Kidney epithelial cell (primary cell): ENCODE results near the gene NRG2. TPM values are rescaled to one million over a fixed set of nuclear protein-coding genes. Genes with fewer than 3 reads are reported as not detected.

ENCODE experiments used
- DNase-seq: peaks from one replicate; pipeline ENCODE4 v3.0.0-alpha.2; 2010; ENCODE audit warnings: low read depth
- H3K27me3 ChIP-seq: 2 replicates; pipeline ENCODE4 v1.6.0; 2011; ENCODE audit warnings: low read length; ENCODE audit not compliant: control insufficient read depth, insufficient read depth
- H3K36me3 ChIP-seq: 2 replicates; pipeline ENCODE4 v1.5.1; 2011; ENCODE audit warnings: low read length; ENCODE audit not compliant: control insufficient read depth, insufficient read depth
- H3K4me3 ChIP-seq: 2 replicates; pipeline ENCODE4 v1.5.1; 2011; ENCODE audit warnings: low read depth, mild to moderate bottlenecking, control low read depth, low read length
- total RNA-seq: library from RNA; depleted of rRNA; stranded (reverse); fragments of >200 nt; gene quantifications from 2 replicates; pipeline ENCODE4 v1.2.3, GENCODE V29; 2015
- TF ChIP-seq, protein P1 (sequence below): IDR thresholded peaks from 2 replicates; pipeline ENCODE4 v1.5.1; 2011; ENCODE audit warnings: mild to moderate bottlenecking, moderate library complexity, low read length, control low read depth, inconsistent platforms; ENCODE audit not compliant: insufficient read depth, poor library complexity, severe bottlenecking

NRG2 gene
- total RNA-seq, 1 donor from 2014 or later = not detected

DNA sequence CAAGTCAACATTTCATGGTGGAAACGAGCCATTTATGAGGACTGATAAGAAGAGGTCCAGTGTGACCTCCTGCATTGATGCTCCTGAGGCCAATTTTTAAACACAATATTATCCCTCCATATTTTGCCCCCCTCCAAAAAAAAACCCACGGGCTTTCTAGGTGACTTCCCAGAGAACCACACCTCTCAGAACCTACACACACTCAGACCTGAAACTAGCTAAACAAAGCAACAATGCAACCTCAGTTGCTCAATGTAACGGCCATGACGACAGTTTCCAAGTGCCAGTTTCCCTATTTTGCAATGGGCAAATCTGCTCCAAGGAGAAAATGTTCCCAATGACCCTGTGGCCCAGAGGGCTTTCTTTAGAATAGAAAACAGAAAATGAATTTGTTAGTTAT lies 3.5 kb downstream of the NRG2 start:
- Histone ChIP-seq H3K4me3 (no peak overlapping the region), H3K36me3 (no peaks in the 10 kb centered on the region), H3K27me3 (peaks cover 6% of the 10 kb centered on the region)
- TF ChIP-seq, protein P1, sequence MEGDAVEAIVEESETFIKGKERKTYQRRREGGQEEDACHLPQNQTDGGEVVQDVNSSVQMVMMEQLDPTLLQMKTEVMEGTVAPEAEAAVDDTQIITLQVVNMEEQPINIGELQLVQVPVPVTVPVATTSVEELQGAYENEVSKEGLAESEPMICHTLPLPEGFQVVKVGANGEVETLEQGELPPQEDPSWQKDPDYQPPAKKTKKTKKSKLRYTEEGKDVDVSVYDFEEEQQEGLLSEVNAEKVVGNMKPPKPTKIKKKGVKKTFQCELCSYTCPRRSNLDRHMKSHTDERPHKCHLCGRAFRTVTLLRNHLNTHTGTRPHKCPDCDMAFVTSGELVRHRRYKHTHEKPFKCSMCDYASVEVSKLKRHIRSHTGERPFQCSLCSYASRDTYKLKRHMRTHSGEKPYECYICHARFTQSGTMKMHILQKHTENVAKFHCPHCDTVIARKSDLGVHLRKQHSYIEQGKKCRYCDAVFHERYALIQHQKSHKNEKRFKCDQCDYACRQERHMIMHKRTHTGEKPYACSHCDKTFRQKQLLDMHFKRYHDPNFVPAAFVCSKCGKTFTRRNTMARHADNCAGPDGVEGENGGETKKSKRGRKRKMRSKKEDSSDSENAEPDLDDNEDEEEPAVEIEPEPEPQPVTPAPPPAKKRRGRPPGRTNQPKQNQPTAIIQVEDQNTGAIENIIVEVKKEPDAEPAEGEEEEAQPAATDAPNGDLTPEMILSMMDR = no peak
- no peak for DNase-seq

DNA sequence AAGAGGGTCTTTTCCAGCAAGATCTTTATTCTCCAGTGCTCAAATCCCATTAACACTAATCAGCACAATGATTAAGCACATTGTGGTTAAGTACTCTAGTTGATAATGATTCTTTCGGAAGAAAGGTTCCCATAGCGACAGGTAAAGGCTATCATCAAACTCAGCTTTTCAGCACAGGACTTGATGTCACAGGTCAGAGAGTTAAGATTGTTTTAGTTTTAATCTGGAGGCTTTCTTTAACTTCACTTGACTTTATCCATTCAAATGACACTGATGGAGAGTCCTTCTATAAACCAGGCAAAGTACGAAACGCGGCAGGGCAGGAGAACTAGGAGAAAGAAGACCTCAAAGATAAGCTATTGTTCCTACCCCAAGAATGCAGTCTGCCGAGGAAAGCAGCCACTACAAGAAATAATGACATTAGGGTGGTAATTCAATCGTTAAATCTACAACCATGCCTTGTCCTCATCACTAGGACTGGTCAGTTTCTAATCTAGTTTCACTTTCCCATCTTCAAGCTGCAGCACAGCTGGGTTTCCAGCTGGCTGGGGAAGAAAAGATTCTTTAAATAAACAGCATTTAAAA lies 4.6 kb downstream of the NRG2 start:
- H3K4me3 ChIP-seq = peak overlapping the region; percentile 33
- DNase-seq = no peak
- TF ChIP-seq, protein P1 = no peak
- no peaks in the 10 kb centered on the region for H3K36me3 ChIP-seq
- peaks cover 3% of the 10 kb centered on the region for H3K27me3 ChIP-seq

DNA sequence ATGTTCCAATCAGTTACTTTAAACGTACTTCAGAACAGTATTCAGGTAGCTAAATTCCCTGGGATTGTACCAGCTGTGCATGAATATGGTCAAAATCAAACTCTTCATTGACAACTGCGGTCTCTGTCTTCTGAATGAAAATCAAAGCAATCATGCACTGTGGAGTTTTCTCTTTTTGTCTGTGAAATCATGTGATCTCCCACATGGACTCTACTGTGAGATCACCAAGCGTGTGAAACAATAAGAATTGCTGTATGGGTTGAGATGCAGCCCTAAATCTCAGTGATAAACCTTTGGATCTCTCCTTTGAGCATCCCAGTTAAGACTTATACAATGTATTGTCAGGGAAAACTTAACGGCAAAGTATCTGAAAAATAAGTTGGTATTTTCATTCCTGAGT lies 6.1 kb downstream of the NRG2 start:
- H3K4me3 ChIP-seq = no peak overlapping the region
- no peaks in the 10 kb centered on the region for H3K27me3 ChIP-seq
- H3K36me3 ChIP-seq = no peaks in the 10 kb centered on the region
- DNase-seq = no peak
- TF ChIP-seq, protein P1 = no peak

DNA sequence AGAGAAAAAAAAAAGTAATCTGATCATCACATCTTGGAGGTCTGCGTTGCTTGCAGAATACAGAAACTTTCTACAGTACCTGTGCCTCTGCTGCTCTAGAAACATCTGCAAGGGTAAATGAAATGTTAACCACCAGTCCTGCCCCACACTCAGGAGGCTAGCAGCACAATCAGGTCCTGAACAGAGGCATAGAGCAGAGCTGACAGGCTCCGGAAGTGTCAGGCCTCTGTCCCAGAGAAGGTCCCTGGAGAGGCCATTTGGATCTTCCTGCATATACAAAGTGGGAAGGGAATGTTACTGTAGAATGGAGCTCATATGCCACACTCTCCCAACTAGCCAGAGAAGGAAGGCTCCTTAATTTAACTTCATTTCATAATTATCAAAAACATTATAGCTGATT lies 7.2 kb downstream of the NRG2 start:
- no peak for DNase-seq
- TF ChIP-seq, protein P1 = no peak
- Histone ChIP-seq H3K36me3 (no peaks in the 10 kb centered on the region), H3K4me3 (no peak overlapping the region), H3K27me3 (no peaks in the 10 kb centered on the region)

DNA sequence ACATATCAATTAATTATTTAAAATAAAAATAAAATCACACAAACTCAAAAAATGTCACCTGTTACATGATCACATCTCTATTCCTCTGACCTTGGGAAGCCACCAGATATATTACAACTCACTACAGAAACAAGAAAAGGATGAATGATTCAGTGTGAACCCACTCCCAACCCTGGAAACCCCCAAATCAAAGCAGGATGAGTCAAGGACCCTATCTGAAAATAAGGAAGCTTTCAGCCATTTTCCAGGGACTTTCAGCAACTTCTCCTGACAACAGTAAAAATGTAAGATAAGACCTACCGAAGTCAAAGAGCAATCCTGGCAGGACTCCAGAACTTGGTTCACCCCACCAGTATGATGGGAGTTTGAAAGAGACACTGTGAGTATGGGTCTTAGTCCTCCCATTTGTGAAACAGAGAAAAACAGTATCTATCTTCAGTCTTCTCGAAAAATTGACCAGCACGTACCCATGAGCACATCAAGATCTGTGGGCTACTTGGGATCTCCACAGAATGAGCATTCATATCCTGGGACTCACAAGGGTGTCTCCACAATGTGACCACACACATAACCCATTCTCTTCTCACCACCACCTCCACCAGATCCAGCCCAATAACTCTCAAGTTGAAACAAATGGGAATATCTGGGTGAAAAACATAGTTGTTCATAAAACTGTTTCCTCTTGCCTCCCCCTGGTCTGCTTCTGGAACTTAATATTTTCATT lies 9.9 kb downstream of the NRG2 start:
- H3K36me3 ChIP-seq = no peaks in the 10 kb centered on the region
- TF ChIP-seq, protein P1 = no peak
- DNase-seq = no peak
- no peak overlapping the region for H3K4me3 ChIP-seq
- H3K27me3 ChIP-seq = no peaks in the 10 kb centered on the region

DNA sequence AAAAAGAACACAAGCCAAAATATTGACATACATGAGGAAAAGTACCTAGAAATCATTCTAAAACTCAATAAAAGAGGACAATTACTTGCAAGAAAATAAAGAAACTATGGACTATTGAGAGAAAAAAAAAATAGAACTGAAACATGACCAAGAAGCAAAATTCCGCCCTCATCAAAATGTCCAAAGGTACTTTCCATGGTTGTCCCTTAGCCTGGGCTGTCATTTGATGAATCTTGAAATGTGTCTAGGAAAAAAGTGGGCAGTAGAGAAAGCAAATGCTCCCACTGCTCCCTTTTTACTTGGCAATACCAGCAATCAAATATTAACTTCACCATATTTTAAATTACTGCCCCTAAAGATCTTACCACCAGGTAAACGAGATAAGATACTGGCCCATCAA lies 10.8 kb downstream of the NRG2 start:
- DNase-seq = no peak
- Histone ChIP-seq H3K4me3 (no peak overlapping the region), H3K27me3 (no peaks in the 10 kb centered on the region), H3K36me3 (no peaks in the 10 kb centered on the region)
- TF ChIP-seq, protein P1 = no peak
